Liver (tissue), 3 donors: ENCODE data around the gene RAVER1.

Experiments used
- ATF3 ChIP-seq: IDR thresholded peaks from 2 replicates; pipeline ENCODE4 v1.6.1; 2016; ENCODE audit warnings: antibody characterized with exemption
- CTCF ChIP-seq: fragments of 150-350 bp; IDR thresholded peaks from 2 replicates; pipeline ENCODE4 v1.5.1; 2017; ENCODE audit warnings: improper control_type of control experiment, low read depth, low read length; ENCODE audit not compliant: missing input control
- EGR1 ChIP-seq, 2 donors: IDR thresholded peaks; 2 replicates each; pipeline ENCODE4 v1.6.1; 2016 to 2018; ENCODE audit warnings: antibody characterized with exemption in 2 of 2, low read depth in 2 of 2
- FOXA1 ChIP-seq: IDR thresholded peaks from 2 replicates; pipeline ENCODE4 v1.6.1; 2016; ENCODE audit warnings: antibody characterized with exemption
- GABPA ChIP-seq, 2 donors: IDR thresholded peaks in 1 of 2; conservative IDR thresholded peaks in 1 of 2; 2 replicates each; pipeline ENCODE4 v1.6.1; 2016; ENCODE audit warnings: antibody characterized with exemption in 2 of 2, mild to moderate bottlenecking in 1 of 2, moderate library complexity in 1 of 2
- HNF4G ChIP-seq: IDR thresholded peaks from 2 replicates; pipeline ENCODE4 v1.6.1; 2016; ENCODE audit warnings: antibody characterized with exemption
- JUND ChIP-seq, 2 donors: IDR thresholded peaks; 2 replicates each; pipeline ENCODE4 v1.6.1; 2016; ENCODE audit warnings: antibody characterized with exemption in 2 of 2
- RAD21 ChIP-seq, 2 donors: IDR thresholded peaks; 2 replicates each; pipeline ENCODE4 v1.6.1; 2016; ENCODE audit warnings: antibody characterized with exemption in 2 of 2, mild to moderate bottlenecking in 2 of 2
- REST ChIP-seq: IDR thresholded peaks from 2 replicates; pipeline ENCODE4 v1.6.1; 2016; ENCODE audit warnings: antibody characterized with exemption, mild to moderate bottlenecking
- RXRA ChIP-seq, 2 donors: IDR thresholded peaks; 2 replicates each; pipeline ENCODE4 v1.6.1; 2017 to 2018; ENCODE audit warnings: antibody characterized with exemption in 2 of 2, mild to moderate bottlenecking in 1 of 2
- SP1 ChIP-seq: IDR thresholded peaks from 2 replicates; pipeline ENCODE4 v1.6.1; 2018; ENCODE audit warnings: antibody characterized with exemption, mild to moderate bottlenecking
- TAF1 ChIP-seq: conservative IDR thresholded peaks from 2 replicates; pipeline ENCODE4 v1.6.1; 2016; ENCODE audit warnings: antibody characterized with exemption, mild to moderate bottlenecking
- YY1 ChIP-seq: IDR thresholded peaks from 2 replicates; pipeline ENCODE4 v1.6.1; 2016; ENCODE audit warnings: antibody characterized with exemption, mild to moderate bottlenecking
- ZBTB33 ChIP-seq: IDR thresholded peaks from 2 replicates; pipeline ENCODE4 v1.6.1; 2016; ENCODE audit warnings: antibody characterized with exemption
- donor health status: healthy.
- donor health status: healthy.

GRCh38 chr19:10268071-10268470 lies 65.3 kb downstream of the RAVER1 start:
- TF ChIP-seq CTCF (no peak), REST (no peak), ATF3 (no peak), GABPA (IDR thresholded peaks at IDR 0.05 in 1 of 2, conservative IDR thresholded peaks at IDR 0.05 in 1 of 2) (no peak), ZBTB33 (no peak), TAF1 (no peak), SP1 (no peak), YY1 (no peak), RXRA (IDR thresholded peaks at IDR 0.05) (no peak), RAD21 (IDR thresholded peaks at IDR 0.05) (no peak), HNF4G (no peak), FOXA1 (no peak), EGR1 (IDR thresholded peaks at IDR 0.05; ENCODE audit: low read depth in 2 of 2) (no peak), JUND (IDR thresholded peaks at IDR 0.05) (no peak)
